M059J (cell line): Measurements from ENCODE around the gene STKLD1. TPM values are rescaled to one million over a fixed set of nuclear protein-coding genes. Genes with fewer than 3 reads are reported as not detected.
A peak's percentile ranks its signal among the peaks of the same experiment; 100 is the strongest.
"Not testable (repeated sequence)": the region's sequence is repeated elsewhere in the genome, so short reads cannot be mapped to it uniquely, and the experiment has no call there.

Source experiments
- DNase-seq: peaks from one replicate; pipeline ENCODE4 v3.0.0-alpha.2; 2012; ENCODE audit warnings: low read depth
- total RNA-seq: library from RNA; depleted of rRNA; stranded (reverse); fragments of >200 nt; shearing (Covaris generic); gene quantifications from 2 replicates; pipeline ENCODE4 v1.2.3, GENCODE V29; 2014

Gene STKLD1
- total RNA-seq, 1 experiment from 2014 or later, result not detected

GRCh38 chr9:133361507-133362092, 14.6 kb upstream of the STKLD1 start:
- DNase-seq, result no peak

GRCh38 chr9:133362359-133363044, 13.7 kb upstream of the STKLD1 start:
- no peak for DNase-seq

DNA sequence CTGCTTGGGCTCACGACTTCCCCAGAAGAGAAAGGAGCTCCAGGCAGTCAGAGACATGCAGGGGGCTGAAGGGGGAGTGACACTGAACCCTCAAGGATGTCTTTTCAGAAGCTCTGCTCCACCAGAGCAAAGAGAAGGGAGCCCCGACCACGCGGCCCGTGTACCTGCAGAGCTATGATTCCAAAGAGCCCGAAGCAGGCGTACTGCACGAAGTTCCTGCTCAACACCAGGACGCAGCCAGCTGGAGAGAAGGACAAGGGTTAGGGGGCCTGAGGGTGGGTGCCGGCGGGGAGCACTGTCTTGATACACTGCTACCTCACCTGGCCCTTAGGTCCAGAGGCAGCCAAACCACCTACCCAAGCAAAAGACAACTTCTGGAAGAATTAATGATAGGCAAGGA, 9.7 kb upstream of the STKLD1 start:
- DNase-seq, result no peak

DNA sequence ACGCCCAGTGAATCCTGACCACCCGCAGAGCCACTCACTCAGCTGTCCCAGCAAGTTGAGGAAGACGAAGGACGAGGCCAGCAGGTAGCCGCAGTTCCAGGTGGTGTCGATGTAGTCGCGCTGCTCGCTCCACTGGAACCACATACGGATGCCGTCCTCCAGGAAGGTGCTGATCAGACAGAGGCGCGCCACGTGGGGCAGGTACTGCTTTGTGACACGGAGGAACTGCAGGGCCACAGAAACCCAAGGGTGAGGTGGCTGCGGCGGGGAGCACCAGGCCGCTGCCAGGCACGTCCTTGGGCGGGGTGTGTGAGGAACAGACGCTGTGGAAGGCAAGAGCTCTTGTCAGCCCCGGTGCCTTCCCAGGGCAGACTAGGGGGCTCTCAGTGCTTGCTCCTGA, 8.9 kb upstream of the STKLD1 start:
- no peak for DNase-seq

DNA sequence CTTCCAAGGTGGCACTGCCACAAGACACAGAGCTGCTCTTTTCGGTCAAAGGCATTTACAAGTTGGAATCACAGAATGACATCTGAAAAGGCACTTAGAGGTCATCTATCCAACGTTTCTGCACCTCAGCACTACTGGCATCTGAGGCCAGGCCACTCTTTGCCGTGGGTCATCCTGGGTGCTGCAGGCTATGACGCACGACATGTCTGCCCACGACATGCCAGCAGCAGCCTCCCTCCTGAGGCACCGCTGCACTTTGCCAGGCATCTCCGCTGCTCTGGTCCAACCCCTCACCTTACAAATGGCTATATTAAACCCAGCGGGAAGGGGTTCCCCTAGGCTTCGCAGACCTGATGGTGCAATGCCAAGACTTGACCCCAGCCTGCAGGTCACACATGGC, 8.4 kb upstream of the STKLD1 start:
- DNase-seq, result no peak

DNA sequence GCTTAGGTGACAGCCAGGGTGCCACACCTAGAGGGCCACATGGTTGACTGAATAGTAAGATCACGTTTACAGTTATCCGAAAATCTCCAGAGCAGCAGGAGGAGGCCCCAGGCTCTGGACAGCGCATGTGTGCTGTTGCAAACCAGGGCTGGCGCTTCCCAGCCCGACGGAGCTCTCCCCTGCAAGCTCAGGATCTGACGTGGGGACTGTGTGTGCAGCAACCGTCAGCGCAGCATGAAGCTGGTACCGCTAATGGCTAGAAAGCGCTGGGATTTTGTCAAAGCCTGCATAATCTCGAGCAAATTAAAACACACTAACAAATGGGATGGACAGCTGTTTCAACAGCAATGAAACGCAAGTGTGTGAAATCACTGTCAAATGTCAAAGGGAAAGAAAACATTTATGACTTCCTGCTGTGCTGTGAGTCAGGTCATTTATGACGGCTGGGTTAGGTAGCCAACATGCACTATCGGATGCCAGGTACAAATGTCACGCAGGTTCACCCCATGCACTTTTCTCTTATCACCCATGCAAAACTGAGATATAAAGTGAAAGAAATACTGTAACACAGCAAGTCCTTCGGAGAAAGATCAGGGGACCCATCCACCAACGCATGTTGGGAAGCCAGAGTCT, 7.8 kb upstream of the STKLD1 start:
- DNase-seq, result no peak

DNA sequence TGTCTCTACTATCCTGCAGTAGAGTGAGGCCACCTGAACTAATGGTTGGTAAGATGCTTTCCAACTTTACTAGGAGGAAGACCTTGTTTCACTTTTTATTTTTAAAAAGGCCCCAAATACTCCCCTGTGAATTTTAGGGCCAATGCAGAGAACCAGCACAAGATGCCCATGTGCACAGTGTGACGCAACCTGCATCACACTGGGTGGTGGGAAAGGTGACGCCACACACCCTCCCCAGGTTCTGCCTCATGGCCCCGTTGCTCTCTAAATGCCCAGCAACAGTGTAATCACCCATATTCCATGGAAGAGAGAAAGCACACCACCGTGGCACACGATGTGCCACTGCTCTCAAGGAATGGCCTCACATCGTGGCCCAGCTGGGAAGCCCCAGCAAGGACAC, 6.7 kb upstream of the STKLD1 start:
- no peak for DNase-seq

DNA sequence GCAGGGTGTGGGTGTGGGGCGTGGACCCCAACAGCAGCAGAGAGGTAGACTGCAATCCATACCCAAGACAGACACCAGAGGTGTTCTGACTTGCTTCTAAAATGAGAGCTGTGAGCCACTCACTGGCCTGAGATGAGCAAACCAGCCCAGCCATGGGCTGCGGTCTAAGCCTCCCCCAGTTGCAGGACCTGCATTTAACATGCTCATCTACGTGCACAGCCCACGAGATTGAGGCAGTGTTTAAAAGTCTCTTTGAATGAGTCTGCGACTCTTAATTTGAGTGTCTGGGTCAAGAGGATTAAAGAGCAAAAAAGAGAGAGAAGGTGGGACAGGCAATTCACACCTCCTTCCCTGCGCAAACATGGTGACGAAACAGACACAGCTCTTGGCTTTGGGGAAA, 6.2 kb upstream of the STKLD1 start:
- DNase-seq, result no peak

- no peak for DNase-seq
Observed at GRCh38 chr9:133370685-133371084, 5.5 kb upstream of the STKLD1 start.

DNA sequence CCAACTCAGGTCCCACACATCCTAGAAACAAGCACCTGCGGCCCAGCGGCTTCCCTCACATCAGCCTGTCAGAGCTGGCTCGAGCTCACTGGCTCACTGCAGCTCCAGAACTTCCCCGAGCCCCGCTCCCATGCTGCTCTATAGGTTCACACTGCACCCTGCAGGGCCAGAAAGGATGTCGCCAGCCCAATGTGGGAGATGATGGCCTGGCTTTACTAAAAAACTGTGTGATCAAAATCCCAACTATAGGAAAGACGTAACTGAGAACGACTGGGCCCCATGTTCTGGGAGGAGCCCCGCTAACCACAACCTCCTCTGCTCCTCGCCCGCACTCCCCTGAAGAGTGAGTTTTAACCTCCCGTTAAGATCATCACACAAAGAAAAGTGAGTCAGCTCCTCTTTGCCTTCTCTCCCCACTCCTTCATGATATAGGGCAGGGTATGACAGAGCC, 4.9 kb upstream of the STKLD1 start:
- no peak for DNase-seq

GRCh38 chr9:133372144-133372543, 4.0 kb upstream of the STKLD1 start:
- DNase-seq, result no peak

GRCh38 chr9:133374612-133375115, 1.5 kb upstream of the STKLD1 start:
- DNase-seq, result peak; percentile 66

DNA sequence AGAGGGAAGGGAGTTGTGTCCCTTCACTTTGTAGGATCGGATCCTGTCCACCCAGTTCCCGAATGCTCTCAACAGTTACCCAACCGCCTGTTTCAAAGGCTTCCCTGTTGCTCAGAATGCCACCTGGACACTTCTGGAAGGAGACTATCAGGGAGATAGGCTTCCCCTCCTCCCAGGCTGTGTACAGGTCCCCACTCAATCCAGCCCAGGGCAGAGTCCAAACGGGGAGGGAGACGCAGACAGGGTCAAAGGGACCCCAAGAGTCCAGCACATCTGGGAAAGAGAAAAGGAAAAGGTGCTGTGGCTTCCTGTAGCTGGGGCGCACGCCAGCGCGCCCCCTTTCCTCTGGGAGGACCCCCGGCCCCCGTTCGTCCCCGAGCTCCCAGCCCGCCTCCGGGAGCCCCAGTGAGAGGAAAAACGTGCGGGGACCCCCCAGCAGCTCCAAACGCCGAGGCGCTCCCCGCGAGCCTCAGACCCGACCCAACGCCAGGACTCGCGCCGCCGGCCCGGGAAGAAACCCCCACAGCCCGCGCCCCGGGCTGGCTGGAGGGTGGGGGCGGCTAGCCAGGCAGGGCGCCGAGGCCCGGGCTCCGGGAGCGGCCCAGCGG, 946 bp upstream of the STKLD1 start:
- DNase-seq, result peak; percentile 67

DNA sequence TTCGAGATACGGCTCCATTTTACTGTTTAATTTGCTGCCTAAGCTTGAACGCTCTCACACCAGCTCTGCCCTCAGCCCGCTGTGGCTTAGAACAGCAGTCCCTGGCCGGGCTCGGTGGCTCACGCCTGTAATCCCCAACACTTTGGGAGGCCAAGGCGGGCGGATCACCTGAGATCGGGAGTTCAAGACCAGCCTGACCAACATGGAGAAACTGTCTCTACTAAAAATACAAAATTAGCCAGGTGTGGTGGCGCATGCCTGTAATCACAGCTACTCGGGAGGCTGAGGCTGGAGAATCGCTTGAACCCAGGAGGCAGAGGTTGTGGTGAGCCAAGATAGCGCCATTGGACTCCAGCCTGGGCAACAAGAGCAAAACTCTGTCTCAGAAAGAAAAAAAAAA, 1.1 kb downstream of the STKLD1 start:
- DNase-seq, result not testable (repeated sequence)

GRCh38 chr9:133377721-133378216, 1.6 kb downstream of the STKLD1 start:
- DNase-seq, result no peak

DNA sequence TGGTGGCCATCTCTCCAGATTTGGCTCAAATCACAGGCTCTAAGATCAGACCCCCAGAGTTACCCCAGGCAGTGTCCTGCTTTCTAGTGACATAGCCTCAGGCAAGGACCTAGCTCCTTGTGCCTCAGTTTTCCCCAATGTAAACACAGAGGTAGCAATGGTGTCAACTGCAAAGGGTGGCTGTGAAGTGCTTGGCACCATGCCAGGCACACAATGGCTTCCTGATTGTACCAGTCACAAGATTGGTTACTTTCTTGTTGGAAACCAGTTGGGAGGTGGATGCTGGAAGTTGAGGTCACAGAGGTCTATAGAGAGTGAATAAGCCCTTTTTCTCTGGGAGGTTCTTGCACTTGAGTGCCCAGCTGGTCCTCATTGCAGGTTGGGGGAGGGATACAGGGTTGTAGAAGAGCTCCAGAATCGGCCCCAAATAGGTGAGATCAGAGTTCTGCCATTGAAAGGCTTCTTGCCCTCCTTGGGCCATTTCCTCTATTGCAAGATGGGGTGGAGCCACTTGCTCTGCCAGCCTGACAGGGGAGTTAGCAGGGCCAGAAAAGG, 2.3 kb downstream of the STKLD1 start:
- DNase-seq, result no peak

DNA sequence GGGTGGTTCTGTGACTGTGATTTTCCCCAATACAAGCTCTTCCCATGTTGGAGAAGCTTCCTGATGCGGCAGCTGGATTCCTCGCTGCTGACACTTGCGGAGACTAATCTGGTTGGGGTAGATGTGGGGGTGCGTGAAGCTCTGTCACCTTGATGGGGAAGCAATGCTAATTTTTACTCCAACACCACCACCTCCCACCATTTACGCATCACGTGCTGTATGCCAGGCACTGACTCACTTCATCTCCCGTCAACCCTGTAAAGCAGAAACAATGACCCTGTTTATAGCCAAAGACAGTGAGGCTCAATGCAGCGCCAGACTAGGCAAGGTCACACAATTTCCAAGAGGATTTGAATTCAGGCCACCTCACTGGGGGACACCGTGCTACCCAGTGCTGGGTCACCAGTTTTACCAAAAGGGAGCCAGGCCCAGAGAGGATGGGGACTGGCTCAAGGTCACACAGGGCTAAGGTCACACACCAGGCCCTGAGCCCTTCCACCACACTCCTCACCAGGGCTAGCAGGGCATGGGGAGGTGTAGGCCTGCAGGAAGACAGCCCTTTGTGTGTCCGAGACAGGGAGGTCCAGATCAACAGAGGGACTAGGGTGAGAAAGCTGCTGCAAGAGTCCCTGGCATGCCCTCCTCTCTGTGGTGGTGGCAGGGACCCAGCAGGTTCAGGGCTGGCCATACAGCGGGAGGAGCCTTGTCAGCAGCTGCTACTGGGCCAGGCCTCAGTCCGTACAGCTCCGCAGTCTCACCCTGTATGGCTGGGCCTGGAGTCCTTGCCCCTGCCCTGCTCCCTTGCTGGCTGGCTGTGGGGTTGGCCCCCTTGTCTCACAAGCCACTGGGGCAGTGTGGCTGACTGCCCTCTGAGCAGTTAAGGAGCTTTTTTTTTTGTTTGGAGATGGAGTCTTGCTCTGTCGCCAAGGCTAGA, 3.3 kb downstream of the STKLD1 start:
- DNase-seq, result no peak

GRCh38 chr9:133380734-133381133, 4.6 kb downstream of the STKLD1 start:
- DNase-seq, result no peak

DNA sequence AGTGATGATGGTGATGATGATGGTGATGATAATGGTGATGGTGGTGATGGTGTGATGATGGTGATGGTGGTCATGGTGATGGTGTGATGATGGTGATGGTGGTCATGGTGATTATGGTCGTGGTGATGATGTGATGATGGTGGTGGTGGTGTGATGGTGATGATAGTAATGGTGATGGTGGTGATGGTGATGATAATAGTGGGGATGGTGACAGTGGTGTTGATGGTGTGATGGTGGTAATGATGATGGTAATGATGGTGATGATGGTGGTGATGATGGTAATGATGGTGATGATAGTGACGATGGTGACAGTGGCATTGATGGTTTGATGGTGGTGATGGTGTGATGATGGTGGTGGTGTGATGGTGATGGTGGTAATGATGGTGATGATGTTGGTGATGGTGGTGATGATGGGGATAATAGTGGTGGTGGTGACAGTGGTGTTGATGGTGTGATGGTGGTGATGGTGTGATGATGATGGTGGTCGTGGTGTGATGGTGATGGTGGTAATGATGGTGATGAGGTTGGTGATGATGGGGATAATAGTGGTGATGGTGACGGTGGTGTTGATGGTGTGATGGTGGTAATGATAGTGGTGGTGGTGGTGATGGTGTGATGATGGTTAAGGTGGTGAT, 6.5 kb downstream of the STKLD1 start:
- DNase-seq, result no peak

DNA sequence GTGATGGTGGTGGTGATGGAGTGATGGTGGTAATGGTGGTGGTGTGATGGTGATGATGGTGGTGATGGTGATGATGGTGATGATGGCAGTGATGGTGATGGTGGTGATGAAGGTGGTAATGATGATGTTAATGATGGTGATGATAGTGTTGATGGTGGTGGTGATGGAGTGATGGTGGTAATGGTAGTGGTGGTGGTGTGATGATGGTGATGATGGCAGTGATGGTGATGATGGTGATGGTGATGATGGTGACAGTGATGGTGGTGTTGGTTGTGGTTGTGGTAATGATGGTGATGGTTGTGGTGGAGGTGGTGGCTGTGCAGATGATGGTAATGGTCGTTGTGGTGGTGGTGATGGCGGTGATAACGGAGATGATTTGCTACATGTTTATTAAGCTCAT, 7.3 kb downstream of the STKLD1 start:
- no peak for DNase-seq
